CD14-positive monocyte (primary cell): ENCODE measurements around the gene SLC26A11. TPM values are rescaled to one million over a fixed set of nuclear protein-coding genes. Genes with fewer than 3 reads are reported as not detected.

Source experiments
- DNase-seq, 3 donors: peaks; one replicate each; pipeline ENCODE4 v3.0.0-alpha.2; 2011 to 2022
- H2AFZ ChIP-seq: 2 replicates; pipeline ENCODE4 v1.6.0; 2012; ENCODE audit warnings: mild to moderate bottlenecking, low read depth, low read length, inconsistent platforms; ENCODE audit not compliant: insufficient read depth, poor library complexity, severe bottlenecking
- H3K27ac ChIP-seq, 2 donors: 1 replicate in 1 of 2; 2 replicates in 1 of 2; pipeline ENCODE4 v1.5.1; 2012 to 2013; ENCODE audit warnings: low read length in 2 of 2, control low read depth in 1 of 2, inconsistent platforms in 1 of 2, low read depth in 1 of 2, mild to moderate bottlenecking in 1 of 2
- H3K27me3 ChIP-seq, 2 donors: one replicate each; pipeline versions ENCODE4 v1.6.0 to v1.6.1; 2011 to 2013; ENCODE audit warnings: low read length in 2 of 2; ENCODE audit not compliant: control insufficient read depth in 2 of 2, insufficient read depth in 2 of 2
- H3K36me3 ChIP-seq, 2 donors: replicated peaks in 1 of 2; 1 replicate in 1 of 2; 2 replicates in 1 of 2; pipeline versions ENCODE4 v1.5.1 to v1.6.1; 2012 to 2013; ENCODE audit warnings: low read length in 2 of 2, control low read depth in 1 of 2, inconsistent platforms in 1 of 2, mild to moderate bottlenecking in 1 of 2; ENCODE audit not compliant: insufficient read depth in 2 of 2, control insufficient read depth in 1 of 2
- H3K4me1 ChIP-seq, 2 donors: 1 replicate in 1 of 2; 2 replicates in 1 of 2; pipeline versions ENCODE4 v1.5.1 to v1.6.1; 2012 to 2013; ENCODE audit warnings: low read length in 2 of 2, control low read depth in 1 of 2, inconsistent platforms in 1 of 2, mild to moderate bottlenecking in 1 of 2, moderate library complexity in 1 of 2; ENCODE audit not compliant: insufficient read depth in 2 of 2, control insufficient read depth in 1 of 2
- H3K4me2 ChIP-seq: replicated peaks from 2 replicates; pipeline ENCODE3; 2012; ENCODE audit warnings: low read length, moderate library complexity, mild to moderate bottlenecking; ENCODE audit not compliant: poor library complexity, severe bottlenecking; ENCODE audit errors: extremely low read depth
- H3K4me3 ChIP-seq, 3 experiments: fragments of 200-600 bp in 1 of 3; sonication (generic) in 1 of 3; replicated peaks in 1 of 3; 1 replicate in 2 of 3; 2 replicates in 1 of 3; pipeline ENCODE4 v1.5.1; 2011 to 2013; ENCODE audit warnings: low read length in 3 of 3, mild to moderate bottlenecking in 3 of 3, control low read depth in 2 of 3, low read depth in 2 of 3, inconsistent platforms in 1 of 3, moderate library complexity in 1 of 3
- H3K79me2 ChIP-seq: 2 replicates; pipeline ENCODE4 v1.6.0; 2012; ENCODE audit warnings: mild to moderate bottlenecking, control low read depth, inconsistent platforms, low read length, moderate library complexity; ENCODE audit not compliant: insufficient read depth
- H3K9ac ChIP-seq: 2 replicates; pipeline ENCODE4 v1.6.0; 2017; ENCODE audit warnings: low read length, mild to moderate bottlenecking; ENCODE audit not compliant: insufficient read depth, poor library complexity, severe bottlenecking
- H3K9me3 ChIP-seq, 2 donors: replicated peaks in 1 of 2; 1 replicate in 1 of 2; 2 replicates in 1 of 2; pipeline versions ENCODE4 v1.5.1 to v1.6.1; 2012 to 2013; ENCODE audit warnings: low read length in 2 of 2, control low read depth in 1 of 2; ENCODE audit not compliant: control insufficient read depth in 1 of 2, insufficient read depth in 1 of 2
- H4K20me1 ChIP-seq: 2 replicates; pipeline ENCODE4 v1.6.0; 2012; ENCODE audit warnings: mild to moderate bottlenecking, low read length, control low read depth, moderate library complexity; ENCODE audit not compliant: insufficient read depth
- H3K27ac Mint-ChIP-seq, 7 donors: one replicate each; pipeline ENCODE4 v1.8.0; 2020; ENCODE audit warnings: mild to moderate bottlenecking in 7 of 7, mixed read lengths in 7 of 7, moderate library complexity in 6 of 7, inconsistent platforms in 2 of 7
- H3K27me3 Mint-ChIP-seq, 3 donors: one replicate each; pipeline ENCODE4 v1.8.0; 2021 to 2022; ENCODE audit warnings: low read depth in 3 of 3, mild to moderate bottlenecking in 3 of 3, mixed read lengths in 3 of 3, moderate library complexity in 3 of 3, inconsistent platforms in 1 of 3
- H3K36me3 Mint-ChIP-seq, 2 donors: one replicate each; pipeline ENCODE4 v1.8.0; 2020; ENCODE audit warnings: mixed read lengths in 2 of 2, inconsistent platforms in 1 of 2, mild to moderate bottlenecking in 1 of 2
- H3K4me1 Mint-ChIP-seq: one replicate; pipeline ENCODE4 v1.8.0; 2020; ENCODE audit warnings: mild to moderate bottlenecking, mixed read lengths
- H3K4me3 Mint-ChIP-seq, 2 donors: one replicate each; pipeline ENCODE4 v1.8.0; 2020; ENCODE audit warnings: mild to moderate bottlenecking in 2 of 2, mixed read lengths in 2 of 2, moderate library complexity in 1 of 2
- H3K9me3 Mint-ChIP-seq, 7 donors: one replicate each; pipeline ENCODE4 v1.8.0; 2020 to 2022; ENCODE audit warnings: mixed read lengths in 7 of 7, mild to moderate bottlenecking in 6 of 7, moderate library complexity in 6 of 7, inconsistent platforms in 2 of 7
- CTCF ChIP-seq: fragments of 200-600 bp; IDR thresholded peaks from one replicate; pipeline ENCODE4 v1.8.0; 2022; ENCODE audit warnings: antibody characterized with exemption, mild to moderate bottlenecking
- WGBS: methylation state at CpG from one replicate; pipeline ENCODE4 v1.1.5; 2013; ENCODE audit warnings: missing lambda C conversion rate; ENCODE audit not compliant: insufficient coverage; 5-methylcytosine and 5-hydroxymethylcytosine counted together
- intact Hi-C, 2 donors: fragments of 100-400 bp; cut with micrococcal nuclease; formaldehyde crosslinking; loops; one replicate each; pipeline versions ENCODE4 v1.15.0 to v1.15.1; 2023
- polyA plus RNA-seq, 3 donors: library from polyadenylated mRNA; depleted of rRNA in 1 of 3; unstranded in 2 of 3; stranded (reverse) in 1 of 3; fragments of 300-500 nt in 2 of 3; fragments of >200 nt in 1 of 3; fragmentation: Illumina TruSeq in 2 of 3; gene quantifications; 1 replicate in 2 of 3; 2 replicates in 1 of 3; pipeline ENCODE4 v1.2.3, GENCODE V29; 2012 to 2021

Gene SLC26A11
- polyA plus RNA-seq, 3 donors: 1.8 to 29.7 (median 2.6) TPM

GRCh38 chr17:80286638-80286960, 66.4 kb downstream of the SLC26A11 start:
- H3K4me3 Mint-ChIP-seq: no peak overlapping the region
- WGBS: 95% methylated on average over 4 of the region's 5 CpGs
- peak overlapping the region in 1 of 2 donors; percentile 6 for H3K27ac ChIP-seq
- H3K9ac ChIP-seq: peak overlapping the region; percentile 15
- H3K36me3 Mint-ChIP-seq: peaks cover 50 to 88% of the 10 kb centered on the region in 2 donors
- peaks cover 13 to 27% of the 10 kb centered on the region in 2 donors for H3K4me1 ChIP-seq
- peaks cover 63 to 88% of the 10 kb centered on the region in 2 donors for H3K36me3 ChIP-seq
- H3K4me1 Mint-ChIP-seq: peaks cover 29% of the 10 kb centered on the region
- H3K4me2 ChIP-seq: no peak overlapping the region
- no peaks in the 10 kb centered on the region for H3K27me3 ChIP-seq
- H3K9me3 Mint-ChIP-seq: peaks cover 0 to 2% (median 0%) of the 10 kb centered on the region in 7 donors
- H3K9me3 ChIP-seq: no peaks in the 10 kb centered on the region
- intact Hi-C loops: no loop called here
- H3K79me2 ChIP-seq: peaks cover 20% of the 10 kb centered on the region
- H3K4me3 ChIP-seq: no peak overlapping the region
- no peak overlapping the region for H2AFZ ChIP-seq
- no peak for DNase-seq
- peaks cover 0 to 2% (median 0%) of the 10 kb centered on the region in 3 donors for H3K27me3 Mint-ChIP-seq
- peak overlapping the region in 2 of 7 donors; percentile 25 to 66 for H3K27ac Mint-ChIP-seq
- no peak for TF ChIP-seq CTCF
- peaks cover 99% of the 10 kb centered on the region for H4K20me1 ChIP-seq

- Histone ChIP-seq H3K27ac (peak overlapping the region in 1 of 2 donors; percentile 6), H3K4me1 (peaks cover 13 to 27% of the 10 kb centered on the region in 2 donors)
Observed at GRCh38 chr17:80287038-80287437, 66.8 kb downstream of the SLC26A11 start.

More at GRCh38 chr17:80287038-80287437, 66.8 kb downstream of the SLC26A11 start:
- peak overlapping the region in 4 of 7 donors; percentile 6 to 66 (median 52) for H3K27ac Mint-ChIP-seq
- peaks cover 53 to 88% of the 10 kb centered on the region in 2 donors for H3K36me3 Mint-ChIP-seq
- H3K27me3 Mint-ChIP-seq: peaks cover 0 to 2% (median 0%) of the 10 kb centered on the region in 3 donors
- Histone ChIP-seq H3K36me3 (peaks cover 63 to 88% of the 10 kb centered on the region in 2 donors), H4K20me1 (peaks cover 99% of the 10 kb centered on the region), H3K4me2 (no peak overlapping the region), H3K9me3 (no peaks in the 10 kb centered on the region), H3K27me3 (no peaks in the 10 kb centered on the region), H3K9ac (peak overlapping the region; percentile 4), H3K79me2 (peaks cover 16% of the 10 kb centered on the region), H2AFZ (no peak overlapping the region), H3K4me3 (no peak overlapping the region)
- no peak overlapping the region for H3K4me3 Mint-ChIP-seq
- DNase-seq: no peak
- TF ChIP-seq CTCF: no peak
- intact Hi-C loops: no loop called here
- peaks cover 29% of the 10 kb centered on the region for H3K4me1 Mint-ChIP-seq
- WGBS: 87% methylated on average over 6 of the region's 9 CpGs
- H3K9me3 Mint-ChIP-seq: peaks cover 0 to 2% (median 0%) of the 10 kb centered on the region in 7 donors
